NCI-H510A (cell line): ENCODE measurements around the gene ZBTB5.
"Not testable (repeated sequence)": the region's sequence is repeated elsewhere in the genome, so short reads cannot be mapped to it uniquely, and the experiment has no call there.

Experiments
- DNase-seq: peaks from one replicate; lab custom pipeline; 2025; lab: John Stamatoyannopoulos, UW

ZBTB5 gene

DNA sequence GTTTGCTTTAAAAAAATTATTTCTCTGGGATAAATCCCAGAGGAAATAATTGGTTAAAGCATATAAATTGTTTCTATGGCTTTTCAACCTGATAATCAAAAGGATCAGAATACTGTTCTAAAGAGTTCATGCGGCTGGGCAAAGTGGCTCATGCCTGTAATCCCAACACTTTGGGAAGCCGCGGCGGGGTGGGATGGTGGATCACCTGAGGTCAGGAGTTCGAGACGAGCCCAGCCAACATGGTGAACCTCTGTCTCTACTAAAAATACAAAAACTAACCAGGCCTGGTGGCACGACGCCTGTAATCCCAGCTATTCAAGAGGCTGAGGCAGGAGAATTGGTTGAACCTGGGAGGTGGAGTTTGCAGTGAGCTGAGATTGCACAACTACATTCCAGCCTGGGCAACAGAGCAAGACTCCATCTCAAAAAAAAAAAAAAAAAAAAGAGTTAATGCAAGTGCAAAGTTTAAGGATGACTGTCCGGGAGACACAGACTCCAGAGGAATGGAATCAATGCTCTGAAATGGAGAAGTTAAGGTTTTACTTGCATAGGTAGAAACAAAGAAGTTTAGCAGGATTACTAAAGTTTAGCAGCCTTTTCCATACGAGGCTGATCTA is 59.4 kb downstream of the ZBTB5 start:
- no peak for DNase-seq

DNA sequence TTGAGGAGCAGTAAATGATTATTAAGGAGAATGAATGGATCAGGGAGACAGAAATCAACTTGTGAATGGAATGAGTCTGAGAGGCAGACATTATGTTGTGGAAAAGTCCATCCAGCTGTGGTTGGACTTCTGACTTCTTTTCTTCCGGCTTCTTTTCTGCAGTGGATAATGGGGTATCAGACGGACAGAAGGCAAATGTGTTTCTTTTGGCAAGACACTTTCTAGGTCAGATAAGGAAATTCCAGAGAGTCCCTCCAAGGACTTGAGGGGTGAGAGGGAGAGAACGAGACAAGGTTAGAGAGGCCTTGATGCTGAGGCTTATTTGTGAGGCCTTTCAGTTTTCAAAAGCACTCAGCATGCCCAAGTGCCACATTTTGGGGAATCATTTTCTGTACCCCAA is 59.9 kb downstream of the ZBTB5 start:
- DNase-seq: no peak

DNA sequence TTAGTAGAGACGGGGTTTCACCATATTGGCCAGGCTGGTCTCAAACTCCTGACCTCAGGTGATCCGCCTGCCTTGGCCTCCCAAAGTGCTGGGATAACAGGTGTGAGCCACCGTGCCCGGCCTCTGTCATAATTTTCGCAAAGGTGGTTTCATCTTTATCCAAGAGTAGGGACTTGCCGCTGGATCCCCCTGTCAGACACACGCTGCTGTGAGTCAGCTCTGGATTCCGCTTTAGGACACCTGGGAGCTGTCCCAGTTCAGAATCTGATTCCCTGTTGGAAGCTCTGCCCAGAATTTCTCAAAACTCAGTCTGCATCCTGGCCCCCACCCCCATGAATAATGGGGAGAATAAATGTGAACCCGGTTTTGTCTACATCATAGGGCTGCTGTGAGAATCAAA is 60.7 kb downstream of the ZBTB5 start:
- DNase-seq: no peak

DNA sequence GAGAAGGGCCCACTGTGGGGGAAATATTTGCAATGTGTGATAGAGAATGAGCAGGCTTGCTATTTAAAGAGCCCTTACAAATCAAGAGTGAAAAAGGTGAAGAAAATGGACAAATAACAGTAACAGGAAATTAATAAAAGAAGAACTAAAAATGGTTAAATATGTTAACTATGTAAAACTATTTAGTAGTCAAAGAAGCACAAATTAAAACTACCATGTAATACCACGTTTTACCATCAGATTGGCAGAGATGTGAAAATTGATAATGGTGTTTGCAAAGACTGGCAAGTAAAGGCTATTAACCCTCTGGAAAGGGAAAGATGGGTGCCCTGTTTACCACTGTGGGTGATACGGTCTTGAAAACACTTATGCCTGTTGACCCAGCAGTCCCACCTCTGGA is 65.9 kb downstream of the ZBTB5 start:
- no peak for DNase-seq

DNA sequence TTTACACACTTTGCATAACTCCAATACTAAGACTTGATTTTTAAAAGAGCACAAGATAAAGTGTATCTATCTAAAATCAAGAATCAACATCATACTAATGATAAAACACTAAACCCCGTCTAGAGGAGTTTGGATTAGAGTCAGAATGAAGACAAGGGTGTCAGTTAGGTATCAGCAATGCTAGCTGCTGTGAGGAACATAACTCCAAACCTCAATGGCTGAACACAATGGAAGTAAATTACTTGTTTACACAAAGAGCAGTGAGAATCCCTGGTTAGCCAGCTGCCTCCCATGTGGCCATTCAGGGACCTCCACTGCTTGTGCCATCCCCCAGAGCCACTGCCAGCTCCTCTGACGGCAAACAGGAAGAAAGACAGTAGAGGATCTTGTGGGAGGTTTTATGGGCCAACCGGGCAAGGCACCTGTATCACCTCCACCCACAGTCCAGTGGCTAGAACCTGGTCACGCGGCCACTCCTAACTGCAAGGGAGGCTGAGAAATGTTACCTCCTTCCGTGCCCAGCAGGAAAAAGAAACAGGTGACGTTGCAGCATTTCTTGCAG is 66.7 kb downstream of the ZBTB5 start:
- no peak for DNase-seq

DNA sequence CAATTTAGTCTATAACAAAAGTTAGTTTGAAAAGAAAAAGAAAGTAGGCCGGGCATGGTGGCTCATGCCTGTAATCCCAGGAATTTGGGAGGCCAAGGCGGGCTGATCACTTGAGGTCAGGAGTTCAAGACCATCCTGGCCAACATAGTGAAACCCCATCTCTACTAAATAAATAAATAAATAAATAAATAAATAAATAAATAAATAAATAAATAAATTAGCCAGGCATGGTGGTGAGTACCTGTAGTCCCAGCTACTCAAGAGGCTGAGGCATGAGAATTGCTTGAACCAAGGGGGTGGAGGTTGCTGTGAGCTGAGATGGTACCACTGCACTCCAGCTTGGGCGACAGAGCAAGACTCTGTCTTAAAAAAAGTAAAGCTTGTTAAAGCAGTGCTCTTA is 67.3 kb downstream of the ZBTB5 start:
- not testable (repeated sequence) for DNase-seq

DNA sequence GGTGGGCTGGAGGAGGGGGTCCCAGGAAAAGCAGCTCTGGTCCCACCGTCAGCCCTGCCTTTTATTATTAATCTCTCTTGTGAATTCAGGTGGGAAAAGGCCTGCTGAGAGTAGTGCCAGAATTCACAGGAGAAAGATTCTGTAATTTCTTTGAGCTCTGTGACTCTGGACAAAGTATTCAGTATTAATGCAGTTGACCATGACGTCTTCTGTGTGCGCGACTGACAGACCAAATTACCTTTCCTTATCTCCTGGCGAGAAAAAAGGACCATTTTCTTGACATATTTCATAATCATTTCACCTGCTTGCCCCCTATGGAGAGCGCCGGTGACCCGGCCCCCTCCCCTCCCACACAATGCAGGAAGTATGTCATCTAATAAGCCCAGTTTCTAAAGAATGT is 69.6 kb downstream of the ZBTB5 start:
- DNase-seq: no peak

DNA sequence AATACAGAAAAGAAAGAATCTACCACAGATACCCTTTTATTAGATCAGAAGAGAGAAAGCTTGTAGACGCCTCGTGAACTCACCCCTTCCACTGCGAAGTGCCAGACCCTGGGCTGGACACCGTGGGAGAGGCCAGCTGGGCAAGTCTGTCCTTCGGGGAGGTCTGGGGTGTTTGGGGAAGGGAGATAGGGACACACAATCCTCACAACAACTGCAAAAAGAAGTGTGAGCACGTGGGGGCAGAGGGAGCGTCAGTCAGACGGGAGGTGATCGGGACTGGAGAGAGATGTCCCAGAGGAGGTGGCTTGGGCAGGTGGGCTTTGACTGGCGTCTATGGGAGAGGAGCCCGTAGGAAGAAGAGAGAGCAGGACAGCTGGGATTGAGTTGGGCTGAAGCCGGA is 70.0 kb downstream of the ZBTB5 start:
- DNase-seq: no peak

DNA sequence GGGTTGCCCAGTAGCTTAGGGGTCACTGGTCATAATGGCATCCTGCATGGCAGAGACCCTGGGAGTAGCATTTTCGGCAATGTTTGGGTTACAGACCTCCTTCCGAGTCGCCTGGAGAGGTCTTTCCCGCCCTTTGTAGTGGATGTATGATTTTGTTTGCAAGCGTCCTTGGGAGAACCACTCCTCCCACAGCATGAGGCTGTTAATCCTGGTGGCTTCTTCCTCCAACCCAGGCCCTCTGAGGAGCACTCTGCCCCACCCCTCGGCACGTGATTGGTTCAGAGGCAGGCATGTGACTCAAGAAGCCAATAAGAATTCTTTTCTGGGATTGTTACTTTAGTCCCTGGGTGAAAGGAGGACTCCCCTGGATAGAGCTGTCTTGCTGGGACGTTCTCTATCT is 73.0 kb downstream of the ZBTB5 start:
- no peak for DNase-seq

DNA sequence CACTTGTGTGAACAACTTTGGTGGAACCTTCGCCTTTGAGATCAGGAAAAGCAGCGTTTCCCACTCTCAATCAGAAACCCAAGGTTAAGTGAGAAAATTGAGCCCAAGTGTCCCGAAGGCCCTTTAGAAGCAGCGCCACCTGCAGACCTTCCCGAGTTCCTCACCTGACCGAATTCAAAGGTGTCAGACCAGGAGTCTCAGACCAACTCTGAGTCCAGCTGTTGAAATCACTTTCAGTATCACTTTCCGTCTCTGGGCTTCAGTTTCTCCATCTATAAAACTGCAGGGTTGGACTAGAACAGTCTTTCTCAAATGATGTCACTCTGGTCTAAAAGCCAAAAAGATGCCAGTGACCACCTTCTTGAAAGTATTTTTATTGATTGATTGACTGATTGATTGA is 74.5 kb downstream of the ZBTB5 start:
- no peak for DNase-seq
